ENCODE results near the gene ADIPOR1.
"Not testable (repeated sequence)": the region's sequence is repeated elsewhere in the genome, so short reads cannot be mapped to it uniquely, and the experiment has no call there.

ADIPOR1 gene

GRCh38 chr1:202957733-202958543, at the start of gene ADIPOR1:
Gene ADIPOR1 (minus strand): TSS chr1:202958312. CDS start chr1:202951070, 7,242 bp downstream.
- Histone ChIP-seq H3K27ac (ENCODE audit: low read depth in 2 of 2, low read length in 2 of 2) (peak within 1 kb of the TSS; percentile 87 to 90), H3K4me1 (ENCODE audit: control insufficient read depth in 2 of 2, insufficient read depth in 2 of 2, low read length in 2 of 2) (peaks cover 10 to 12% of the 10 kb centered on the region in 2 donors), H3K36me3 (ENCODE audit: control insufficient read depth in 2 of 2, insufficient read depth in 2 of 2, low read length in 2 of 2) (peaks cover 11 to 18% of the 10 kb centered on the region in 2 donors), H3K4me3 (ENCODE audit: low read length in 2 of 2) (peak within 1 kb of the TSS; percentile 86 to 87), H3K9ac (ENCODE audit: low read depth in 1 of 2, low read length in 2 of 2) (peak within 1 kb of the TSS; percentile 89 to 91), H3K27me3 (ENCODE audit: control insufficient read depth in 2 of 2, insufficient read depth in 2 of 2, low read length in 2 of 2) (no peaks in the 10 kb centered on the region), H3K9me3 (ENCODE audit: control insufficient read depth in 2 of 2, low read length in 2 of 2) (no peaks in the 10 kb centered on the region)

- peak within 1 kb of the TSS; percentile 79 to 84 for H3K9ac ChIP-seq (ENCODE audit: low read depth in 1 of 2, low read length in 2 of 2)
- peaks cover 19 to 21% of the 10 kb centered on the region in 2 donors for H3K36me3 ChIP-seq (ENCODE audit: control insufficient read depth in 2 of 2, insufficient read depth in 2 of 2, low read length in 2 of 2)
- H3K4me3 ChIP-seq (ENCODE audit: low read length in 2 of 2): peak within 1 kb of the TSS; percentile 95 to 99
- peak within 1 kb of the TSS; percentile 89 to 94 for H3K27ac ChIP-seq (ENCODE audit: low read depth in 2 of 2, low read length in 2 of 2)
- no peaks in the 10 kb centered on the region for H3K9me3 ChIP-seq (ENCODE audit: control insufficient read depth in 2 of 2, low read length in 2 of 2)
- H3K4me1 ChIP-seq (ENCODE audit: control insufficient read depth in 2 of 2, insufficient read depth in 2 of 2, low read length in 2 of 2): peaks cover 12 to 14% of the 10 kb centered on the region in 2 donors
- no peaks in the 10 kb centered on the region for H3K27me3 ChIP-seq (ENCODE audit: control insufficient read depth in 2 of 2, insufficient read depth in 2 of 2, low read length in 2 of 2)
Observed at GRCh38 chr1:203006948-203007871, 49.1 kb upstream of the ADIPOR1 start, which contains the start of gene TMEM183A. Gene TMEM183A (plus strand): TSS chr1:203007374. CDS start chr1:203007466, 92 bp downstream.

DNA sequence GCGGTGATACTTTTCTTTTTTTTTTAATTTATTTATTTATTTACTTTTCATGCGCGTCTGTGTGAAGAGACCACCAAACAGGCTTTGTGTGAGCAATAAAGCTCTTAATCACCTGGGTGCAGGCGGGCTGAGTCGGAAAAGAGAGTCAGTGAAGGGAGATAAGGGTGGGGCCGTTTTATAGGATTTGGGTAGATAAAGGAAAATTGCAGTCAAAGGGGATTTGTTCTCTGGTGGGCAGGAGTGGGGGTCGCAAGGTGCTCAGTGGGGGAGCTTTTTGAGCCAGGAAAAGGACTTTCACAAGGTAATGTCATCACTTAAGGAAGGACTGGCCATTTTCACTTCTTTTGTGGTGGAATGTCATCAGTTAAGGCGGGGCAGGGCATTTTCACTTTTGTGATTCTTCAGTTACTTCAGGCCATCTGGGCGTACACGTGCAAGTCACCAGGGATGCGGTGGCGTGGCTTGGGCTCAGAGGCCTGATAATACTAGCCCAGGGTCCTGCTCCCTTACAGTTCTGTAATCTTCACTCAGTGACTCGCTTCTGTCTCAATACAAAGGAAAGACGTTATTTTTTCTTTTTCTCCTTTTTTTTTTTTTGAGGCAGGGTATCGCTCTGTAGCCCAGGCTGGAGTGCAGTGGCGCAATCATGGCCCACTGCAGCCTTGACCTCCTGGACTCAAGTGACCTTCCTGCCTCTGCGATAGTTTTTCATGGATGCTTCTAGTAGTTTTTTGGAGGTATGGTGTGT, 47.5 kb upstream of the ADIPOR1 start:
- H3K27ac ChIP-seq (ENCODE audit: low read depth in 2 of 2, low read length in 2 of 2); H3K9ac ChIP-seq (ENCODE audit: low read depth in 1 of 2, low read length in 2 of 2); H3K27me3 ChIP-seq (ENCODE audit: control insufficient read depth in 2 of 2, insufficient read depth in 2 of 2, low read length in 2 of 2); H3K9me3 ChIP-seq (ENCODE audit: control insufficient read depth in 2 of 2, low read length in 2 of 2): not testable (repeated sequence)
- Histone ChIP-seq H3K4me3 (ENCODE audit: low read length in 2 of 2) (peak overlapping the region; percentile 95 to 99), H3K4me1 (ENCODE audit: control insufficient read depth in 2 of 2, insufficient read depth in 2 of 2, low read length in 2 of 2) (peaks cover 12 to 14% of the 10 kb centered on the region in 2 donors), H3K36me3 (ENCODE audit: control insufficient read depth in 2 of 2, insufficient read depth in 2 of 2, low read length in 2 of 2) (peaks cover 10 to 12% of the 10 kb centered on the region in 2 donors)

DNA sequence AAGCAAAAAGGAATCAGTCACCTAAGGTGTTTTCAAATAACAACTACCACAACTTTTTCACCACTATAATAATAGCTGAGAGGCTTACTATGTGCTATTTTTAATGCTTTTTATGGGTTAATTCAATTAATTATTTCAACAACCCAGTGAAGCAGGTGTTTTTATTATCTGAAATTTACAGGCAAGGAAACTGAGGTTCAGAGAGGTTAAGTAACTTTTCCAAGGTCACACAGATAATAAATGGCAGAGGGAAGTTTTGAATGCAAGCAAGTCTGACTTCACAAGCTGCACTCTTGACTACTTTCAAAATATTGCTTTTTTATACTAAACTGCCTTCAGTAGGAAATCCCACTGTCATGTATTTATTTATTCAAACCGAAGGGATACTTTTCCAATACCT, 44.8 kb upstream of the ADIPOR1 start:
- no peaks in the 10 kb centered on the region for H3K36me3 ChIP-seq (ENCODE audit: control insufficient read depth in 2 of 2, insufficient read depth in 2 of 2, low read length in 2 of 2)
- H3K27me3 ChIP-seq (ENCODE audit: control insufficient read depth in 2 of 2, insufficient read depth in 2 of 2, low read length in 2 of 2): peaks cover 0 to 2% of the 10 kb centered on the region in 2 donors
- H3K27ac ChIP-seq (ENCODE audit: low read depth in 2 of 2, low read length in 2 of 2): no peak overlapping the region
- no peak overlapping the region for H3K4me3 ChIP-seq (ENCODE audit: low read length in 2 of 2)
- no peak overlapping the region for H3K9ac ChIP-seq (ENCODE audit: low read depth in 1 of 2, low read length in 2 of 2)
- no peaks in the 10 kb centered on the region for H3K9me3 ChIP-seq (ENCODE audit: control insufficient read depth in 2 of 2, low read length in 2 of 2)
- H3K4me1 ChIP-seq (ENCODE audit: control insufficient read depth in 2 of 2, insufficient read depth in 2 of 2, low read length in 2 of 2): peaks cover 1 to 6% of the 10 kb centered on the region in 2 donors

DNA sequence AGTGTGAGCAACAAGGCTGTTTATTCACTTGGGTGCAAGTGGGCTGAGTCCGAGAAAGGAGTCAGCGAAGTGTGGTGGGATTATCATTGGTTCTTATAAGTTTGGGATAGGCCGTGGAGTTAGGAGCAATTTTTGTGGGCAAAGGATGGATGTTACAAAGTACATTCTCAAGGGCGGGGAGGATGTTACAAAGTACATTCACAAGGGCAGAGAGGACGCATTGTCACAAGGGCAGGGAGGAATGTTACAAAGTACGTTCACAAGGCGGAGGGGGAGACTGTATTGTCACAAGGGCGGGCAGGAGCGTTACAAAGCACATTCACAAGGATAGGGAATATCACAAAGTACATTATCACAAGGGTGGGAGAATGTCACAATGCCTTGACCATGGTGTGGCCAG, 43.9 kb upstream of the ADIPOR1 start:
- Histone ChIP-seq H3K9ac (ENCODE audit: low read depth in 1 of 2, low read length in 2 of 2) (no peak overlapping the region), H3K36me3 (ENCODE audit: control insufficient read depth in 2 of 2, insufficient read depth in 2 of 2, low read length in 2 of 2) (no peaks in the 10 kb centered on the region), H3K4me3 (ENCODE audit: low read length in 2 of 2) (no peak overlapping the region)

DNA sequence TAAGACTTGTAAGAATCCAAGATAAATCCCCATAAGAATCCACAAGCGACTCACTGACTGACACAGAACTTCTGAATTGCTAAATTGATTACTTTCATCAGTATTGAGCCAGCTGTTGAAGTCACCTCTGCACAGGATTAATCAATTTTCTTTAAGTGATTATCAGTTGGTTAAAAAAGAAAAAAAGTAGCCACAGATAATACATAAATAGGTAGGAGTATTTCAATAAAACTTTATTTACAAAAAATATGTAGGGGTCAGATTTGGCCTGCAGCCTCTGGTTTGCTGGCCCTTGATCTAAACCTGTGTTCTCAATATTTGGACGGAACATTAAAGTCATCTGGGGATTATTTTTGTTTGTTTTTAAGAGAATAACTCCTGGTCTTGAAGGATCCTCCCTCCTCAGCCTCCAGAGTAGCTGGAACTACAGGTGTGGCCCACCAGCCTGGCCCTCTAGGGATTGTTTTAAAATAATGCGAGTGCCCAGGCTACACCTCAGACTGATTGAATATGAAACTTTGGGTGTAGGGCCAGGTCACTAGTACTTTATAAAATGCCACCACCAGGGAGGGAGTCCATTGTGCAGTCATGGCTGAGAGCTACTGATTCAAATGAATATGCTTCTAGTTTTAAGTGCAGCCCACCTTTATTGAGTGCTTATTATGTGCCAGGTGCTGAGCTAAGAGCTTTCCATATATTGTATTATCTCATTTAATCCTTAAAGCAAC, 42.3 kb upstream of the ADIPOR1 start:
- no peak overlapping the region for H3K9ac ChIP-seq (ENCODE audit: low read depth in 1 of 2, low read length in 2 of 2)
- no peaks in the 10 kb centered on the region for H3K36me3 ChIP-seq (ENCODE audit: control insufficient read depth in 2 of 2, insufficient read depth in 2 of 2, low read length in 2 of 2)
- H3K27me3 ChIP-seq (ENCODE audit: control insufficient read depth in 2 of 2, insufficient read depth in 2 of 2, low read length in 2 of 2): peaks cover 0 to 2% of the 10 kb centered on the region in 2 donors
- H3K4me3 ChIP-seq (ENCODE audit: low read length in 2 of 2): no peak overlapping the region
- no peaks in the 10 kb centered on the region for H3K4me1 ChIP-seq (ENCODE audit: control insufficient read depth in 2 of 2, insufficient read depth in 2 of 2, low read length in 2 of 2)
- no peak overlapping the region for H3K27ac ChIP-seq (ENCODE audit: low read depth in 2 of 2, low read length in 2 of 2)
- H3K9me3 ChIP-seq (ENCODE audit: control insufficient read depth in 2 of 2, low read length in 2 of 2): no peaks in the 10 kb centered on the region

More for the DNA sequence above, 43.9 kb upstream of the ADIPOR1 start:
- Histone ChIP-seq H3K27me3 (ENCODE audit: control insufficient read depth in 2 of 2, insufficient read depth in 2 of 2, low read length in 2 of 2) (peaks cover 0 to 2% of the 10 kb centered on the region in 2 donors), H3K27ac (ENCODE audit: low read depth in 2 of 2, low read length in 2 of 2) (no peak overlapping the region), H3K4me1 (ENCODE audit: control insufficient read depth in 2 of 2, insufficient read depth in 2 of 2, low read length in 2 of 2) (peaks cover 0 to 6% of the 10 kb centered on the region in 2 donors), H3K9me3 (ENCODE audit: control insufficient read depth in 2 of 2, low read length in 2 of 2) (no peaks in the 10 kb centered on the region)

- Histone ChIP-seq H3K9ac (ENCODE audit: low read depth in 1 of 2, low read length in 2 of 2) (no peak overlapping the region), H3K4me1 (ENCODE audit: control insufficient read depth in 2 of 2, insufficient read depth in 2 of 2, low read length in 2 of 2) (no peaks in the 10 kb centered on the region), H3K27me3 (ENCODE audit: control insufficient read depth in 2 of 2, insufficient read depth in 2 of 2, low read length in 2 of 2) (peaks cover 0 to 2% of the 10 kb centered on the region in 2 donors), H3K36me3 (ENCODE audit: control insufficient read depth in 2 of 2, insufficient read depth in 2 of 2, low read length in 2 of 2) (no peaks in the 10 kb centered on the region), H3K27ac (ENCODE audit: low read depth in 2 of 2, low read length in 2 of 2) (no peak overlapping the region), H3K9me3 (ENCODE audit: control insufficient read depth in 2 of 2, low read length in 2 of 2) (no peaks in the 10 kb centered on the region), H3K4me3 (ENCODE audit: low read length in 2 of 2) (peak overlapping the region in 1 of 2 donors; percentile 5)
Observed at GRCh38 chr1:202998836-202999750, 41.0 kb upstream of the ADIPOR1 start.

DNA sequence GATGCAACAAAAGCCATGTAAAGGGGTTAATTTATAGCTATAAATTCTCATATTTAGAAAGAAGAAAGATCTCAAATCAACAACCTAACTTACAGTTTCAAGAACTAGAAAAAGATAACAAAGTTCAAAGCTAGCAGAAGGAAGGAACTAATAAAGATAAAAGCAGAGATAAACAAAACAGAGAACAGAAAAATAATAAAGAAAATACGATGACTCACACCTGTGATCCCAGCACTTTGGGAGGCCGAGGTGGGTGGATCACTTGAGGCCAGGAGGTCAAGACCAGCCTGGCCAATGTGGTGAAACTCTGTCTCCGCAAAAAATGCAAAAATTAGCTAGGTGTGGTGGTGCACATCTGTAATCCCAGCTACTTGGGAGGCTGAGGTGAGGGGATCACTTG, 36.6 kb upstream of the ADIPOR1 start:
- Histone ChIP-seq H3K4me3 (ENCODE audit: low read length in 2 of 2) (no peak overlapping the region), H3K4me1 (ENCODE audit: control insufficient read depth in 2 of 2, insufficient read depth in 2 of 2, low read length in 2 of 2) (no peaks in the 10 kb centered on the region), H3K27me3 (ENCODE audit: control insufficient read depth in 2 of 2, insufficient read depth in 2 of 2, low read length in 2 of 2) (peaks cover 0 to 2% of the 10 kb centered on the region in 2 donors), H3K36me3 (ENCODE audit: control insufficient read depth in 2 of 2, insufficient read depth in 2 of 2, low read length in 2 of 2) (no peaks in the 10 kb centered on the region), H3K9ac (ENCODE audit: low read depth in 1 of 2, low read length in 2 of 2) (no peak overlapping the region), H3K9me3 (ENCODE audit: control insufficient read depth in 2 of 2, low read length in 2 of 2) (no peaks in the 10 kb centered on the region), H3K27ac (ENCODE audit: low read depth in 2 of 2, low read length in 2 of 2) (no peak overlapping the region)
